HG03135 (cell line): ENCODE results near the gene BNIP5.

ENCODE experiments used
- ATAC-seq: cut with Tn5 transposase; IDR thresholded peaks from one replicate; pipeline ENCODE4 v1.9.1; 2021; ENCODE audit warnings: mild to moderate bottlenecking, moderate library complexity; ENCODE audit not compliant: unreplicated experiment

BNIP5 gene, protein sequence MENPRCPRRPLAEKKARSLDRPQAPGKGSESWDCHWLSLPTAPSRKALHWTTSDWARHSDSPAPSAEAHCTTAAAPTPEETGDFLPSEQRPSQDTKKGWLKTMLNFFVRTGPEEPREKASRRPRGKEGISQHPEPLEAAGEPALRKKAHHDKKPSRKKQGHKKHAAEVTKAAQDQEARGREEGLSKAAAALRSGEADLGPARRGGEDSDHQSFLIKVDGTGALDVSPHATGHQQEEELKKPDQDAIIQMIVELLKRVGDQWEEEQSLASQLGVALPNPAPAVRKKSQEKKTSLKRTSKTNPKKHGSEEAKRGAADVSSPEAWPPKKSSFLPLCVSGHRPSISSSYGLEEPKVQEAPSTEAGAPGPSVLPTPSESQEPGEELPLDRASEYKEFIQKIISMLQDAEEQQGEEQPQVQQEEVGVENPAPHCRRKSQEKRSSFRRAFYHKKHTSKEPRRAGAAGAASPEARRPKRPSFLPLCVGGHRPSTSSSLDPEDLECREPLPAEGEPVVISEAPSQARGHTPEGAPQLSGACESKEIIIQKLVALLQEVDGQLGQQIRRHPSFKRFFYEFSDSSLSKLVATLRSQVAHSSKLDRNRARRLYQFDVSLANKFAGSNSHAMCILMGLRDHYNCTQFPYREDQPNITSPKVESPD

DNA sequence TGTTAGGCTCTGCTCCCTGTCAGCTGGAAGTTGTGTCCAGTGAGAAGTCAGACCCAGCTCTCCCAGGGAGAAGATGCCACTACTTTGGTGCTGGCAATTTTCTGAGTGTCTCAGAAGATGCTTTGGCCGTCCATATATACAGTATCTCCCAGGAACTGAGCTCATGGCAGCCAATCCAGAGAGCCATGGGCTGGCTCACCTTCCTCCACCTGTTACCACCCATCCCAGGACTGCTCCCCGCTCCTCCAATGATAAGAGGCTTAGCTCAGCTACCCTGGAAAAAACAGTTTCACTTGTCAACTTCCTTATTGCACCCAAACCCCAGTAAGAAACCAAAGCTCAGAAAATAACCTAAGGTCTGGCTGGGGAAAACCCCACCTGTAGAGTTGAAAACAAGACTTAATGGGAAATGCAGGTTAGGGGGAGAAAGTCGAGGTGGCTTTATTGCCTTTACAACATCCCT, at the start of gene BNIP5:
Gene BNIP5, minus strand, starts transcription at position 110 of the 463 bp plus-strand sequence. CDS start 6,198 bp downstream, outside the sequence.
- no peak for ATAC-seq

DNA sequence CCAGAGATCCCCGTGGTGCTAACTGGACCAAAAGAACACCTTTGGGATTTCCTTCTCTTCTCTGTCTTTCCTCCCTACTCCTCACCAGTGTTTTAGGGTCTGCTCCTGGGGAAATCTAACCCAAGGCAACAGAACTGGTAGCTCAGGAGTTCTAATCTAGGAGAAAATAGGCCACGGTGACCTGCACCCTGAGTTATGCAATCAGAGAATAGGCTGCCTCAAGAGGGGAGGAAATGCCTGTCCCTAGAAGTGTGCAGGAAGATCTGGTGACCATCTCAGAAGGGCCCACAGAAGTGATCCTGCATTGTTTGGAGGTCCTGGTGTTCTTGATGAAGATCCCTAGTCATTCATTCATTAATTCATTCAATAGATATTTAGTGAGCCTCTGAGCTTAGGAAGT, 47.4 kb upstream of the BNIP5 start:
- no peak for ATAC-seq

GRCh38 chr6:36383606-36384005, 46.9 kb upstream of the BNIP5 start:
- ATAC-seq, result no peak

DNA sequence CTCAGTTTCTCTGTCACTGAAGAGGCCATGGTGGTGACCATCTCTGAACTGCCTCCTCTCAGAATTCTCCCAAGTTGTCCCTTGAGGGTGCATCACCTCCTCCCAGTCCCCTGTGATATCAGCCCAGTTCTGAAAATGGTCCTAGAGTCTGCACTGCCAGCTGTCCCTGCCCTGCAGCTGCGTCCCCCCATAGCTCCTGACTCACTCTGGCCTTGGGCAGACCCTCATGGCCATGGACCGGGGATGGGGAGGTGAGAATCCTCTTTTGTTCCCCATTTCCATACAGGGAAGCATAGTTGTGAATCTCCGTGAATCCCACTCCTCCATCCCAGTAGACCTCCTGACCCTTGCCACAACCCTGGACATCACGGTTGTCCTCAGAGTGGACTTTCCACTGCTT, 46.3 kb upstream of the BNIP5 start:
- no peak for ATAC-seq

DNA sequence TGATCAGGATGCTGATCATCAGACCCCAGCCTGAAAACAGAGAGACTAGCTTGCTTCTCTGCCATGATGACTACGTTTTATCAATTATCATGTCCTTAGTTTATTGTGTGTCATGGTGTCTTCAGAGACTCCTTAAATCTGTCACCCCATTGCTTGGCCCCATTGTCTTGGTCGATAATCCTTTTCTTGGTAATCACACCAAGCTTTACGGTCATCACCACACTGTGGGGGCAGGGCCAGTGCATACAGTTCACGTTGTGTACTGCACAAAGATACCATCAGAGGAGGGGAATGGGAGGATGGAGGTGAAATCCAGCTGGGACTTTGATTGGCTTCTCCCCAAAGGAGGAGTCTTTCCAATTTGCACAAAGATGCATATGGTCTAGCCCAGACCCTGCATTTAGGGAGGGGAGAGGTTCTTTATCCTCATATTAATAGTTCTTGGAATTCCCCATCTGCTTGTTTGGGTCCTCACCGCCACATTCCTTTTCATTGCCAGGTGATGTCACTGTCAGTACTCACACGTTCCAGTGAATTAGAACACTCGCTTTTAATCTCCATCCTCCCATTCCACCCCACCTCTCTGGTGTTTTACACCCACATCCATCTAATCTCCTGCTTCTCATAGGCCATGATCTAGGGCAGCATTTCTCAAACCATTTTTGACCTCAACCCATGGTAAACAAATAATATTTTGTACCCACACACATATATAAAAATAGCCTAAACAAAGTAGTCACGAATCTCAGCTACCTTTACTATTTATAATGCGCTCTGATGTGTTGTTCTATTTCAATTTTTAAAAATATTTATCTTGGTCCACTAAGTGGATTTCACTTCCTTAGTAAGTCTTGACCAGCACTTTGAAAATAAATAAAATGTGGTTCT, 45.1 kb upstream of the BNIP5 start:
- no peak for ATAC-seq

- ATAC-seq, result no peak
Observed at GRCh38 chr6:36380166-36380565, 43.5 kb upstream of the BNIP5 start.

DNA sequence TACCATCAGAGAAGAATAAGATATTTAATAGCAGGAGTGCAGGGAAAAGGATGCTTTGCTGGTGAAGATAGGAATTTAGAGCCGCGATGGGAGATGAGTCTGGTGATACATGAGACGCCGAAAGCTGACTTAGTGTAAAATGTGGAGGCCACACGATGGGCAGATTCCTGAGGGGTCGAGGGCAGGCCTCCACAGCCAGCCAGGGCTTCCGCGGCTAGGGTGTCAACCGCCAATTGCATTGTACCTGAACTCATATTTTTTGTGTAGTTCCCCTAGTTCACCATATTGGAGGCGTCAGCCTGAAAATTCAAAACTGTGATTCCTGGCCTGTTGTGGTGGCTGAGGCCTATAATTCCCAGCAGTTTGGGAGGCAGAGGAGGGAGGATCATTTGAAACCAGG, 42.2 kb upstream of the BNIP5 start:
- no peak for ATAC-seq

DNA sequence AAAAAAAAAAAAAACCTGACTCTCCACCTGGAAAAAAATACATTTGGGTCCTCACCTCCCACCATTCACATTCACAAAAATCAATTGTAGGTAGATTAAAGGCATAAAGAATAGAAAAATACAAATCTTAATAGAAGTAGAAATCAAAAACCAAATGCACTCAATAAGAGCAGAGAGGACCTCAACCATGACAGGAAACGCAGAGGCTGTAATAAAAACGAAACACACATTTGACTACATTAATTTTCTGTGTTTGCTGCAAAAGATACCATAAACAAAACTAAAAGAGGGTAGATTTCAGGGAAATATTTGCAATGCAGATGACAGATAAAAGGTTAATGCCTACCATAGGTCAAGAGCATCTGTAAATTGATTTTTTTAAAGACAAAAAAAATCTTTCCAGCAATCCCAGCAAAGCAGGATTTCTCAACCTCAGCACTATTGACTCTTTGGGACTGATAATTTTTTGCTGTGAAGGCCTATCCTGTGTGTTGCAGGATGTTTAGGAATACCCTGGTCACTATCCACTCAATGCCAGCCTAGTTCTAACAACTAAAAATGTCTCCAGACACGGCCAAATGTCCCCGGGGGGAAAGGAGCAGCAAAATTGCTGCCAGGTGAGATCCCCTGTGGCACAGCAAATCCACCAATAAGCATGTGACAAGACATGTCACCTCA, 41.7 kb upstream of the BNIP5 start:
- ATAC-seq, result no peak

DNA sequence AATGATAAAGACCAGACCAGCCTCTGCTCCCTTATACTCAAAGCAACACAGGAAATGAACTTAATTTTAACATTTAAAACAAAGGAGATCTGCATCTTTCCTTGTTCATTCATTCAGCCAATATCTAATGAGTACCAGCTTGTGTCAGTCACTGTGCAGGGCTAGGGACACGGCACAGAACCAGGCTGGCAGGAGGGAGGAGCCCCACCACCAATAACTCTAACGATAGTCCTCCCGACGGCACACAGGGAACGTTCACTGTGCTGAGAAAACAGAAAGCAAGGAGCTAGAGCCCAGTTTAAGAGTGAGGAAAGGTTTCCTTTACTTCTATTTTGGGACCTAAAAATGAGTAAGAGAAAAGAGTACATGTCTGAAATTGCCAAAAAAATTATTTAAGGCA, 40.9 kb upstream of the BNIP5 start:
- no peak for ATAC-seq

- ATAC-seq, result no peak
Observed at GRCh38 chr6:36376742-36377141, 40.1 kb upstream of the BNIP5 start.

- ATAC-seq, result no peak
Observed at GRCh38 chr6:36376183-36376582, 39.5 kb upstream of the BNIP5 start.

- ATAC-seq, result no peak
Observed at GRCh38 chr6:36375644-36376155, 39.0 kb upstream of the BNIP5 start.

DNA sequence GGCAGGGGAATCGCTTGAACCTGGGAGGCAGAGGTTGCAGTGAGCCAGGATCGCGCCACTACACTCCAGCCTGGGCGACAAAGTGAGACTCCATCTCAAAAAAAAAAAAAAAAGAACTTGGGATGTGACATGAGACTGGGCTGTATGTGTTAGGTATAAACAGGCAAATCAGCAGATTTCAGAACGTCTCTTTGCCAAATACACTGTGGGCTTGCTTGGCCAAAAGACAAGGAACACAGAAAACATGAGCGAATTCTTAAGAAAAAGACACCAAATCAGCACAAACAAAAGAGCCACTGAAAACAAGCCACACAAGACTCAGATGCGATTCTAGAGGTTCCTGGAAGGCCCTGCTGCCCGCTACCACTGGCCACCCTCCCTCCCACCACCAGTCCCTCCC, 38.3 kb upstream of the BNIP5 start:
- no peak for ATAC-seq

GRCh38 chr6:36374194-36374593, 37.5 kb upstream of the BNIP5 start:
- no peak for ATAC-seq

- no peak for ATAC-seq
Observed at GRCh38 chr6:36373368-36374019, 36.8 kb upstream of the BNIP5 start.

DNA sequence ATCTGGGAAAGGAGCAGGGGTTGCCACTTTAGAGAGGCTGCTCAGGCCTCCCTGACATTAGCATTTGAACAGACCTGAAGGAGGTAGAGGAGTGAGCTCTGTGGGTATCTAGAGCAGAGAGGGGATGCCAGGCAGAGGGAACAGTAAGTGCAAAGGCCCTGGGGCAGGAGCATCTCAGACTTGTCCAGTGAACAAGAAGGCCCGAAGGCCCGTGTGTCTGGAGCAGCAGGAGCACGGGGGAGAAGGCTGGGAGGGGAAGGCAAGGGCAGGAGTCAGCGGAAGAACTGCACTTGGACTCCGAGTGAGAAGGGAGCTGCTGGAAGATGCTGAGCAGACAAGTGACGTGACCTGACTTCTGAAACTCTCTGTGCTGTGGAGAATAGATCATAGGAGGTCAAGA, 35.4 kb upstream of the BNIP5 start:
- ATAC-seq, result no peak

- ATAC-seq, result no peak
Observed at GRCh38 chr6:36371211-36371610, 34.5 kb upstream of the BNIP5 start.

- no peak for ATAC-seq
Observed at GRCh38 chr6:36370638-36371037, 34.0 kb upstream of the BNIP5 start.

DNA sequence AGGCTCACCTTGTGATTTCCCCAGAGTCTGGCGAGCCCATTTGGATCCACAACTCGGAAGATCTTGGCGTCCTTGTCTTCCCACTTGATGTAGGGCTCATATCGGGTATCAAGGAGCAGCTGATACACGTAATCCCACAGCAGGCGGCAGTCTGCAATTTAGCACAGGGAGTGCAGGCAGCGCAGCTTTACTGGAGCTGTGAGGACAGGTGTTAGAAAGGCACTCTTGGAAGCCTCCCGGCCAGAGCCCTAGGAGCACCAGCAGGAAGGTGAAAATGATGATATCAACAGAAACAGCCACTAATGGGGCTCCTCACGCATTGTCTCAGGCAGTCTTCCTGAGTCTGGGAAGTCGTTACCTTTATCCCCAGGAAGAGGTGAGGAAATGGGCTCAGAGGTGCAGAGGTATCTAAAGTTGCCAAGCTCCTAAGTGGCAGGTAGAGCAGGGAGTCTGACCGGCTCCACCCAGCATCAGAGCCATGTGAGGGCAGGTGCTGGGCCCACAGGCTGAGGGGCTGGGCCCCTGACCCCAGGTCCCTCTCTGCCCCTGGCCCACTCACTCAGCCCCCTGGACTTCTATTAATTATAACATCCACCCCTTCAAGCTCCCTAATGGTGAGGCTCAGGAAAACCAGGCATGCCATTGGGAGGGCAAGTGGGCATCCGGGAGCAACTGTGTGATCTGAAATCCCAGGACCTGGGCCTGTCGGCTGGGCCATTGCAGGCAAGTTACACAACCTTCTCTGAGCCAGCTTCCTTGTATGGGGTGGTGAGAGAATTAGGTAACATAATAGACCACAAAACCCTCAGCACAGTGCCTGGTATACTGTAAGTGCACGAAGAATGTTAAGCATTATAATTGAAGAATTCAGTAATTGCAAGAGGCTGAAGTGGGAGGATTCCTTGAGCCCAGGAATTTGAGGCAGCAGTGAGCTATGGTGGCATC, 32.5 kb upstream of the BNIP5 start:
- no peak for ATAC-seq
